HepG2 (cell line): Measurements from ENCODE around the gene CNKSR3. TPM values are rescaled to one million over a fixed set of nuclear protein-coding genes. Genes with fewer than 3 reads are reported as not detected.

Experiments
- ATAC-seq: fragments of 200-7000 bp; cut with Tn5 transposase; 3 replicates; pipeline ENCODE4 v1.9.1; 2020; ENCODE audit warnings: mild to moderate bottlenecking, moderate library complexity
- BruUV-seq: library from RNA; stranded (reverse); fragments of 400-500 nt; replicated peaks from 2 replicates; lab custom pipeline; 2021; lab: Mats Ljungman, UMichigan
- CTCF ChIA-PET: fragments of 300-600 bp; formaldehyde crosslinking; extraction: SDS; loops from one replicate; lab custom pipeline; 2021; ENCODE audit warnings: low total read pairs, inconsistent platforms, low intra/inter-chr PET ratio; lab: Yijun Ruan, JAX
- POLR2A ChIA-PET: fragments of 350-600 bp; sonication (Branson Sonifier 250); formaldehyde crosslinking; loops from one replicate; lab custom pipeline; 2020; ENCODE audit warnings: antibody characterized with exemption, inconsistent platforms; lab: Yijun Ruan, JAX
- DNase-seq: peaks from one replicate; pipeline ENCODE4 v3.0.0-alpha.2; 2015; ENCODE audit warnings: low spot score
- FAIRE-seq: peaks from 3 replicates; lab custom pipeline; 2011; peaks lifted over from hg19 to GRCh38; lab: Jason Lieb, UNC
- H2AFZ ChIP-seq: one replicate; pipeline ENCODE4 v1.6.1; 2011; ENCODE audit warnings: low read length, inconsistent platforms
- H3K27ac ChIP-seq: fragments of 300-600 bp; 3 replicates; pipeline ENCODE4 v1.8.0; 2011; ENCODE audit warnings: mixed run types, mild to moderate bottlenecking, mixed read lengths, low read length, inconsistent platforms; ENCODE audit not compliant: insufficient read depth; ENCODE audit errors: extremely low read length
- H3K27me3 ChIP-seq, 2 experiments: fragments of 200-600 bp in 1 of 2; 2 replicates in 1 of 2; 3 replicates in 1 of 2; pipeline versions ENCODE4 v1.6.0 to v1.8.0; 2011; ENCODE audit warnings: low read length in 2 of 2, mild to moderate bottlenecking in 2 of 2, moderate library complexity in 2 of 2, inconsistent platforms in 1 of 2; ENCODE audit not compliant: insufficient read depth in 2 of 2, control insufficient read depth in 1 of 2
- H3K36me3 ChIP-seq, 2 experiments: fragments of 200-600 bp in 1 of 2; replicated peaks in 1 of 2; 2 replicates in 1 of 2; 3 replicates in 1 of 2; pipeline versions ENCODE4 v1.5.1 to v1.8.0; 2011; ENCODE audit warnings: low read length in 2 of 2, inconsistent platforms in 1 of 2; ENCODE audit not compliant: insufficient read depth in 2 of 2, control insufficient read depth in 1 of 2
- H3K4me1 ChIP-seq: 2 replicates; pipeline ENCODE4 v1.5.1; 2012; ENCODE audit warnings: low read length, inconsistent platforms; ENCODE audit not compliant: insufficient read depth
- H3K4me2 ChIP-seq: 2 replicates; pipeline ENCODE4 v1.6.0; 2011; ENCODE audit warnings: low read depth, low read length, inconsistent platforms
- H3K4me3 ChIP-seq, 3 experiments: fragments of 200-600 bp in 1 of 3; sonication (generic), shearing (Covaris generic) in 1 of 3; replicated peaks in 1 of 3; 2 replicates each; pipeline ENCODE4 v1.5.1; 2011 to 2016; ENCODE audit warnings: low read length in 3 of 3, inconsistent platforms in 2 of 3, low read depth in 2 of 3, mild to moderate bottlenecking in 2 of 3, control low read depth in 1 of 3, mixed read lengths in 1 of 3; ENCODE audit not compliant: insufficient read depth in 1 of 3
- H3K79me2 ChIP-seq: one replicate; pipeline ENCODE4 v1.6.1; 2011; ENCODE audit warnings: low read length, inconsistent platforms; ENCODE audit not compliant: insufficient read depth
- H3K9ac ChIP-seq: 2 replicates; pipeline ENCODE4 v1.6.0; 2011; ENCODE audit warnings: mild to moderate bottlenecking, low read depth, low read length, inconsistent platforms; ENCODE audit not compliant: insufficient read depth
- H3K9me3 ChIP-seq: 2 replicates; pipeline ENCODE4 v1.5.1; 2012; ENCODE audit warnings: mild to moderate bottlenecking, low read length
- H4K20me1 ChIP-seq: 2 replicates; pipeline ENCODE4 v1.6.0; 2011; ENCODE audit warnings: inconsistent platforms, mild to moderate bottlenecking, low read length, moderate library complexity; ENCODE audit not compliant: insufficient read depth
- BATF2 ChIP-seq: sonication (generic); formaldehyde crosslinking; IDR thresholded peaks from 2 replicates; pipeline ENCODE4 v1.8.0; 2022; ENCODE audit warnings: mild to moderate bottlenecking, missing genetic modification reagents, moderate library complexity
- POLR2A ChIP-seq, 2 experiments: IDR thresholded peaks; 2 replicates each; pipeline ENCODE4 v1.6.1; 2011; ENCODE audit warnings: low read depth in 2 of 2, low read length in 2 of 2, mild to moderate bottlenecking in 1 of 2, moderate library complexity in 1 of 2; ENCODE audit not compliant: insufficient read depth in 1 of 2
- STAG1 ChIP-seq: sonication (generic); formaldehyde crosslinking; IDR thresholded peaks from 2 replicates; pipeline ENCODE4 v1.4.0; 2020; ENCODE audit warnings: missing genetic modification reagents
- TCF7 ChIP-seq: sonication (generic); IDR thresholded peaks from 2 replicates; pipeline ENCODE4 v1.6.1; 2016; ENCODE audit warnings: antibody characterized with exemption, low read depth
- THYN1 ChIP-seq: sonication (generic); formaldehyde crosslinking; IDR thresholded peaks from 2 replicates; pipeline ENCODE4 v1.8.1; 2023; ENCODE audit warnings: low read depth, mild to moderate bottlenecking, moderate library complexity, missing genetic modification reagents, borderline replicate concordance
- ZNF232 ChIP-seq: sonication (generic); formaldehyde crosslinking; IDR thresholded peaks from 2 replicates; pipeline ENCODE4 v1.4.0; 2020; ENCODE audit warnings: missing genetic modification reagents, borderline replicate concordance
- ZNF329 ChIP-seq: sonication (generic); formaldehyde crosslinking; IDR thresholded peaks from 2 replicates; pipeline ENCODE4 v1.9.0; 2021; ENCODE audit warnings: low read depth, mild to moderate bottlenecking, missing genetic modification reagents
- ZNF510 ChIP-seq: sonication (generic); formaldehyde crosslinking; IDR thresholded peaks from 2 replicates; pipeline ENCODE4 v1.4.0; 2020; ENCODE audit warnings: low read depth, mild to moderate bottlenecking, missing genetic modification reagents
- ZNF749 ChIP-seq: sonication (generic); formaldehyde crosslinking; IDR thresholded peaks from 2 replicates; pipeline ENCODE4 v1.8.0; 2022; ENCODE audit warnings: mild to moderate bottlenecking, missing genetic modification reagents, moderate library complexity, borderline replicate concordance
- WGBS: methylation state at CpG from one replicate; pipeline ENCODE4 v1.1.6; 2017; ENCODE audit warnings: low lambda C conversion rate; 5-methylcytosine and 5-hydroxymethylcytosine counted together
- in situ Hi-C: cut with HindIII; loops from 2 replicates; pipeline ENCODE4 v1.10.0; 2017; ENCODE audit warnings: low pct_unique_long_range_greater_than_20kb; ENCODE audit not compliant: extremely low pct_ligation_motif_present
- intact Hi-C: fragments of 100-400 bp; cut with micrococcal nuclease; formaldehyde crosslinking; loops from one replicate; pipeline ENCODE4 v1.10.0; 2022; ENCODE audit not compliant: unreplicated experiment
- polyA plus RNA-seq, 8 experiments: library from polyadenylated mRNA; depleted of rRNA in 3 of 8; stranded (reverse) in 7 of 8; unstranded in 1 of 8; fragments of >200 nt; fragmentation: Illumina TruSeq in 4 of 8; extraction: Trizol in 4 of 8; gene quantifications; 2 replicates each; pipeline versions ENCODE4 v1.2.1 to v1.2.3, GENCODE V29; 2011 to 2016; ENCODE audit warnings: low read depth in 4 of 8, missing spikeins in 1 of 8, mixed read lengths in 1 of 8; ENCODE audit not compliant: insufficient read depth in 1 of 8
- total RNA-seq, 5 experiments: library from RNA; depleted of rRNA; stranded (reverse); fragments of >200 nt; fragmentation: Illumina TruSeq; extraction: Trizol; gene quantifications; 2 replicates each; pipeline ENCODE4 v1.2.3, GENCODE V29; 2016; ENCODE audit warnings: low read depth in 1 of 5
- TF ChIP-seq, protein P1 (sequence below), 2 experiments: sonication (generic) in 1 of 2; formaldehyde crosslinking in 1 of 2; IDR thresholded peaks; 2 replicates each; pipeline versions ENCODE4 v1.4.0 to v1.6.1; 2018 to 2020; ENCODE audit warnings: missing genetic modification reagents in 2 of 2, borderline replicate concordance in 1 of 2, low read depth in 1 of 2, mild to moderate bottlenecking in 1 of 2, missing biosample characterization in 1 of 2
- TF ChIP-seq, protein P2 (sequence below): sonication (generic); formaldehyde crosslinking; IDR thresholded peaks from 2 replicates; pipeline ENCODE4 v1.5.1; 2020; ENCODE audit warnings: mild to moderate bottlenecking, missing genetic modification reagents, borderline replicate concordance
- TF ChIP-seq, protein P3 (sequence below): sonication (generic); formaldehyde crosslinking; IDR thresholded peaks from 2 replicates; pipeline ENCODE4 v1.8.0; 2022; ENCODE audit warnings: mild to moderate bottlenecking, missing genetic modification reagents, moderate library complexity
- TF ChIP-seq, protein P4 (sequence below): sonication (generic); formaldehyde crosslinking; IDR thresholded peaks from 2 replicates; pipeline ENCODE4 v1.4.0; 2020; ENCODE audit warnings: missing genetic modification reagents, borderline replicate concordance

The CNKSR3 gene
- total and polyA plus RNA-seq, 2 of the 13 experiments (the other 11 are each of a cell fraction or from before 2014, with no cell fraction given) = 9.2 to 38.6 TPM

DNA sequence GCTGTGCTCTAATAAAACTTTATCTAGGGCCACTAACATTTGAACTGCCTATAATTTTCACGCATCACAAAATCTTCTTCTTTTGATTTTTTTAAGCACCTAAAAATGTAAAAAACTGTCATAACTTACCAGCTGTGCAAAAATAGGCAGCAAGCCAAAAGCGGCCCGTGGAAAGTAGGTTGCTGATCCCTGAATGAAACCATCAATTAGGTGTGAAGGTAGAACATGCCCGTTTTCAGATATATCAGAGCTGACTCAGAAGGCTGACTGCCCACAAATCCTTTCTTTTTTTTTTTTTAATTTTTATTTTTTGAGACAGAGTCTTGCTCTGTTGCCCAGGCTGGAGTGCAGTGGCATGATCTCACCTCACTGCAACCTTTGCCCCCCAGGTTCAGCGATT is 149.0 kb downstream of the CNKSR3 start:
- FAIRE-seq = no peak
- H3K4me3 ChIP-seq = no peak overlapping the region
- in situ Hi-C loops = loop anchor here (10.0 kb wide), 1 partner anchor 207 kb away; no protein-coding TSS in a partner anchor

More for the DNA sequence above, 149.0 kb downstream of the CNKSR3 start:
- POLR2A ChIA-PET = no interaction called here
- Histone ChIP-seq H3K27me3 (peaks cover 0 to 8% of the 10 kb centered on the region in 2 experiments; a peak in 2 of 5 replicates), H3K4me1 (peaks cover 11% of the 10 kb centered on the region; the same call in 1 of the 2 replicates), H3K79me2 (no peaks in the 10 kb centered on the region), H3K27ac (no peak overlapping the region), H3K36me3 (no peaks in the 10 kb centered on the region), H3K9ac (no peak overlapping the region), H4K20me1 (no peaks in the 10 kb centered on the region), H2AFZ (no peak overlapping the region), H3K4me2 (no peak overlapping the region)
- CTCF ChIA-PET = no interaction called here
- ATAC-seq = no peak
- intact Hi-C loops = no loop called here
- no peak for DNase-seq
- WGBS = 61% methylated on average over 5 of the region's 5 CpGs
- no TSS peak for BruUV-seq
- TF ChIP-seq ZNF232 (no peak), POLR2A (IDR thresholded peaks at IDR 0.05; ENCODE audit: insufficient read depth in 1 of 2, low read depth in 2 of 2, low read length in 2 of 2) (no peak), STAG1 (CRISPR knock-in tag) (no peak), THYN1 (CRISPR knock-in tag) (no peak), ZNF510 (CRISPR knock-in tag) (no peak), BATF2 (CRISPR knock-in tag) (no peak), ZNF749 (no peak), ZNF329 (CRISPR knock-in tag) (no peak), TCF7 (no peak)
- TF ChIP-seq, protein P1, sequence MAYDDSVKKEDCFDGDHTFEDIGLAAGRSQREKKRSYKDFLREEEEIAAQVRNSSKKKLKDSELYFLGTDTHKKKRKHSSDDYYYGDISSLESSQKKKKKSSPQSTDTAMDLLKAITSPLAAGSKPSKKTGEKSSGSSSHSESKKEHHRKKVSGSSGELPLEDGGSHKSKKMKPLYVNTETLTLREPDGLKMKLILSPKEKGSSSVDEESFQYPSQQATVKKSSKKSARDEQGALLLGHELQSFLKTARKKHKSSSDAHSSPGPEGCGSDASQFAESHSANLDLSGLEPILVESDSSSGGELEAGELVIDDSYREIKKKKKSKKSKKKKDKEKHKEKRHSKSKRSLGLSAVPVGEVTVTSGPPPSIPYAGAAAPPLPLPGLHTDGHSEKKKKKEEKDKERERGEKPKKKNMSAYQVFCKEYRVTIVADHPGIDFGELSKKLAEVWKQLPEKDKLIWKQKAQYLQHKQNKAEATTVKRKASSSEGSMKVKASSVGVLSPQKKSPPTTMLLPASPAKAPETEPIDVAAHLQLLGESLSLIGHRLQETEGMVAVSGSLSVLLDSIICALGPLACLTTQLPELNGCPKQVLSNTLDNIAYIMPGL (CRISPR knock-in tag; IDR thresholded peaks at IDR 0.05; ENCODE audit: borderline replicate concordance in 1 of 2, low read depth in 1 of 2) = no peak
- TF ChIP-seq, protein P2, sequence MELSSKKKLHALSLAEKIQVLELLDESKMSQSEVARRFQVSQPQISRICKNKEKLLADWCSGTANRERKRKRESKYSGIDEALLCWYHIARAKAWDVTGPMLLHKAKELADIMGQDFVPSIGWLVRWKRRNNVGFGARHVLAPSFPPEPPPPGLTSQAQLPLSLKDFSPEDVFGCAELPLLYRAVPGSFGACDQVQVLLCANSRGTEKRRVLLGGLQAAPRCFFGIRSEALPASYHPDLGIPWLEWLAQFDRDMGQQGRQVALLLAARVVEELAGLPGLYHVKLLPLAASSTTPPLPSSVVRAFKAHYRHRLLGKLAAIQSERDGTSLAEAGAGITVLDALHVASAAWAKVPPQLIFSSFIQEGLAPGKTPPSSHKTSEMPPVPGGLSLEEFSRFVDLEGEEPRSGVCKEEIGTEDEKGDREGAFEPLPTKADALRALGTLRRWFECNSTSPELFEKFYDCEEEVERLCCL = no peak
- TF ChIP-seq, protein P3, sequence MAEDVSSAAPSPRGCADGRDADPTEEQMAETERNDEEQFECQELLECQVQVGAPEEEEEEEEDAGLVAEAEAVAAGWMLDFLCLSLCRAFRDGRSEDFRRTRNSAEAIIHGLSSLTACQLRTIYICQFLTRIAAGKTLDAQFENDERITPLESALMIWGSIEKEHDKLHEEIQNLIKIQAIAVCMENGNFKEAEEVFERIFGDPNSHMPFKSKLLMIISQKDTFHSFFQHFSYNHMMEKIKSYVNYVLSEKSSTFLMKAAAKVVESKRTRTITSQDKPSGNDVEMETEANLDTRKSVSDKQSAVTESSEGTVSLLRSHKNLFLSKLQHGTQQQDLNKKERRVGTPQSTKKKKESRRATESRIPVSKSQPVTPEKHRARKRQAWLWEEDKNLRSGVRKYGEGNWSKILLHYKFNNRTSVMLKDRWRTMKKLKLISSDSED (CRISPR knock-in tag) = no peak
- TF ChIP-seq, protein P4, sequence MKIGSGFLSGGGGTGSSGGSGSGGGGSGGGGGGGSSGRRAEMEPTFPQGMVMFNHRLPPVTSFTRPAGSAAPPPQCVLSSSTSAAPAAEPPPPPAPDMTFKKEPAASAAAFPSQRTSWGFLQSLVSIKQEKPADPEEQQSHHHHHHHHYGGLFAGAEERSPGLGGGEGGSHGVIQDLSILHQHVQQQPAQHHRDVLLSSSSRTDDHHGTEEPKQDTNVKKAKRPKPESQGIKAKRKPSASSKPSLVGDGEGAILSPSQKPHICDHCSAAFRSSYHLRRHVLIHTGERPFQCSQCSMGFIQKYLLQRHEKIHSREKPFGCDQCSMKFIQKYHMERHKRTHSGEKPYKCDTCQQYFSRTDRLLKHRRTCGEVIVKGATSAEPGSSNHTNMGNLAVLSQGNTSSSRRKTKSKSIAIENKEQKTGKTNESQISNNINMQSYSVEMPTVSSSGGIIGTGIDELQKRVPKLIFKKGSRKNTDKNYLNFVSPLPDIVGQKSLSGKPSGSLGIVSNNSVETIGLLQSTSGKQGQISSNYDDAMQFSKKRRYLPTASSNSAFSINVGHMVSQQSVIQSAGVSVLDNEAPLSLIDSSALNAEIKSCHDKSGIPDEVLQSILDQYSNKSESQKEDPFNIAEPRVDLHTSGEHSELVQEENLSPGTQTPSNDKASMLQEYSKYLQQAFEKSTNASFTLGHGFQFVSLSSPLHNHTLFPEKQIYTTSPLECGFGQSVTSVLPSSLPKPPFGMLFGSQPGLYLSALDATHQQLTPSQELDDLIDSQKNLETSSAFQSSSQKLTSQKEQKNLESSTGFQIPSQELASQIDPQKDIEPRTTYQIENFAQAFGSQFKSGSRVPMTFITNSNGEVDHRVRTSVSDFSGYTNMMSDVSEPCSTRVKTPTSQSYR = no peak
- TF ChIP-seq, all 625 proteins: peak for 0
- H3K9me3 ChIP-seq = no peaks in the 10 kb centered on the region
